Upper lobe of left lung (tissue), 6 donors: ENCODE measurements around the gene OR6J1. TPM values are rescaled to one million over a fixed set of nuclear protein-coding genes. Genes with fewer than 3 reads are reported as not detected.
"Not testable (repeated sequence)": the region's sequence is repeated elsewhere in the genome, so short reads cannot be mapped to it uniquely, and the experiment has no call there.

Experiments
- ATAC-seq, 2 donors: fragments of 200-7000 bp; cut with Tn5 transposase; one replicate each; pipeline ENCODE4 v1.9.1; 2022; ENCODE audit warnings: mild to moderate bottlenecking in 2 of 2, moderate library complexity in 2 of 2; ENCODE audit not compliant: low FRiP score in 2 of 2
- DNase-seq, 2 donors: peaks; one replicate each; pipeline ENCODE4 v3.0.0-alpha.2; 2019 to 2020
- H3K27ac ChIP-seq, 4 donors: fragments of 200-600 bp; sonication (generic); one replicate each; pipeline ENCODE4 v1.5.1; 2016 to 2019
- H3K27me3 ChIP-seq, 4 donors: fragments of 200-600 bp; sonication (generic); one replicate each; pipeline ENCODE4 v1.5.1; 2017 to 2019
- H3K36me3 ChIP-seq, 4 donors: fragments of 200-600 bp; sonication (generic); one replicate each; pipeline ENCODE4 v1.5.1; 2016 to 2019
- H3K4me1 ChIP-seq, 4 donors: fragments of 200-600 bp; sonication (generic); one replicate each; pipeline ENCODE4 v1.5.1; 2018 to 2019
- H3K4me3 ChIP-seq, 4 donors: fragments of 200-600 bp; sonication (generic); one replicate each; pipeline ENCODE4 v1.5.1; 2017 to 2019; ENCODE audit warnings: mild to moderate bottlenecking in 2 of 4, moderate library complexity in 1 of 4
- H3K9me3 ChIP-seq, 4 donors: fragments of 200-600 bp; sonication (generic); one replicate each; pipeline ENCODE4 v1.5.1; 2018 to 2019
- EP300 ChIP-seq, 4 donors: sonication (generic); formaldehyde crosslinking; IDR thresholded peaks; one replicate each; pipeline ENCODE4 v1.5.1; 2017; ENCODE audit warnings: antibody characterized with exemption in 4 of 4, control low read depth in 2 of 4
- POLR2A ChIP-seq, 4 donors: fragments of 450-650 bp; IDR thresholded peaks; one replicate each; pipeline ENCODE4 v1.5.1; 2016 to 2017; ENCODE audit warnings: antibody characterized with exemption in 4 of 4, mild to moderate bottlenecking in 2 of 4
- POLR2AphosphoS5 ChIP-seq, 2 donors: sonication (generic); formaldehyde crosslinking; IDR thresholded peaks; one replicate each; pipeline ENCODE4 v1.5.1; 2017; ENCODE audit warnings: antibody characterized with exemption in 2 of 2
- WGBS, 2 donors: methylation state at CpG; one replicate each; pipeline ENCODE4 v1.1.5; 2017 to 2018; 5-methylcytosine and 5-hydroxymethylcytosine counted together
- total RNA-seq, 6 donors: library from RNA; depleted of rRNA in 4 of 6; stranded (reverse); fragments of >200 nt in 4 of 6; gene quantifications; one replicate each; pipeline versions ENCODE4 v1.1.0 to v1.2.1, GENCODE V29; 2016 to 2021
- TF ChIP-seq, protein P1 (sequence below), 6 experiments: fragments of 450-650 bp in 4 of 6; fragments of 200-600 bp in 2 of 6; sonication (generic) in 2 of 6; IDR thresholded peaks; one replicate each; pipeline ENCODE4 v1.5.1; 2016 to 2019; ENCODE audit warnings: antibody characterized with exemption in 6 of 6
- donor health status: DM: no; HTN: no; CAD: no; lungs with moderate emphysema.
- donor health status: DM: no; HTN: yes; CAD: no; lungs with severe emphysema.

The OR6J1 gene
- total RNA-seq, 6 donors from 2014 or later: 0.30 TPM; not detected in 5

DNA sequence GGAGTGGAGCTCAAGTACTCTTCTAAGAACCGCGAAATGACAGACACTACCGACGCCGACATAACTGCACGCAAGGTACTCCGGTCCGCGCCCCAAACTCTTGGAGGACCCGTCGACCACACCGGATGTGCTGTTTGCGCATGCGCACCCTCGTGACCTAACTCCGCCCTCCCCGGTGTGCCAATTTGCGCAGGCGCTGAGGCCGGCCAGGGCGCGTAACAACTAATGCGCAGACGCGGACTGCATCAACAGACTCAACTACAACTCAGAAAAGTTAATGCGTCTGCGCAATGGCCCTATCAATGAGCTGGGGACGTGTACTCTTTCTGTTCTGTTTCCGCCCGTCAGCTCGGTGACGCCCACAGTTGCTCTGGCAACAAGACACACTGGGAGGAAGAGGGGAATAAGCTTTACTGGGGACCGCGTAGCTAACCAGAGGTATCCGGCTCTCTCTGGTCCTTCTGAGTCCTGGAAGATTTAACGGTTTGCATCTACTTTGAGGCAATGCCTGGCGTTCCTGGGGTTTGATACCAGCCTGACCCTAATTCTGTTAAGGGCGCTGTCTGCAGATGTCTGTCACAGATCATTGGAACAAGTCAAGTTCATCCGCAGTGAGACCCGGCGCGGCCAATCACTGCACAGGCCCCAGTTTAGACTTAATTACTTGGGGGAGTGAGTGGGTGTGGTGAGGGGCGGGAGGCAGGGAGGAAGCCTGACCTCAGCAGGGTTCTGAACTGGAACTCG lies 54.9 kb downstream of the OR6J1 start, which contains the start of gene DAD1:
Gene DAD1, minus strand, starts transcription at position 129 of the 744 bp plus-strand sequence. Its CDS starts 67 bp downstream, at position 62.
- H3K27ac ChIP-seq: peak within 1 kb of the TSS; percentile 87 to 95 (median 92)
- WGBS, 2 donors: 0% methylated on average over 11 to 44 of the region's 44 CpGs
- peak; percentile 98 to 99 for ATAC-seq

GRCh38 chr14:22588526-22589095 lies 55.5 kb downstream of the OR6J1 start:
- no peak for DNase-seq
- peaks cover 0 to 3% (median 0%) of the 10 kb centered on the region in 4 donors for H3K36me3 ChIP-seq
- TF ChIP-seq POLR2A (IDR thresholded peaks at IDR 0.05) (no peak), POLR2AphosphoS5 (IDR thresholded peaks at IDR 0.05) (no peak), EP300 (IDR thresholded peaks at IDR 0.05) (no peak)
- TF ChIP-seq, protein P1, sequence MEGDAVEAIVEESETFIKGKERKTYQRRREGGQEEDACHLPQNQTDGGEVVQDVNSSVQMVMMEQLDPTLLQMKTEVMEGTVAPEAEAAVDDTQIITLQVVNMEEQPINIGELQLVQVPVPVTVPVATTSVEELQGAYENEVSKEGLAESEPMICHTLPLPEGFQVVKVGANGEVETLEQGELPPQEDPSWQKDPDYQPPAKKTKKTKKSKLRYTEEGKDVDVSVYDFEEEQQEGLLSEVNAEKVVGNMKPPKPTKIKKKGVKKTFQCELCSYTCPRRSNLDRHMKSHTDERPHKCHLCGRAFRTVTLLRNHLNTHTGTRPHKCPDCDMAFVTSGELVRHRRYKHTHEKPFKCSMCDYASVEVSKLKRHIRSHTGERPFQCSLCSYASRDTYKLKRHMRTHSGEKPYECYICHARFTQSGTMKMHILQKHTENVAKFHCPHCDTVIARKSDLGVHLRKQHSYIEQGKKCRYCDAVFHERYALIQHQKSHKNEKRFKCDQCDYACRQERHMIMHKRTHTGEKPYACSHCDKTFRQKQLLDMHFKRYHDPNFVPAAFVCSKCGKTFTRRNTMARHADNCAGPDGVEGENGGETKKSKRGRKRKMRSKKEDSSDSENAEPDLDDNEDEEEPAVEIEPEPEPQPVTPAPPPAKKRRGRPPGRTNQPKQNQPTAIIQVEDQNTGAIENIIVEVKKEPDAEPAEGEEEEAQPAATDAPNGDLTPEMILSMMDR (IDR thresholded peaks at IDR 0.05): no peak
- H3K4me3 ChIP-seq: peak overlapping the region; percentile 65 to 85 (median 73)
- 2% methylated on average over 17 of the region's 17 CpGs for WGBS, 2 donors
- no peak for ATAC-seq
- peak overlapping the region; percentile 87 to 95 (median 92) for H3K27ac ChIP-seq
- H3K27me3 ChIP-seq: no peaks in the 10 kb centered on the region
- peaks cover 30 to 47% (median 39%) of the 10 kb centered on the region in 4 donors for H3K4me1 ChIP-seq
- H3K9me3 ChIP-seq: no peaks in the 10 kb centered on the region

More for the DNA sequence above, 54.9 kb downstream of the OR6J1 start, which contains the start of gene DAD1:
- Histone ChIP-seq H3K4me3 (peak within 1 kb of the TSS; percentile 65 to 85 (median 73)), H3K27me3 (no peaks in the 10 kb centered on the region), H3K36me3 (peaks cover 0 to 2% (median 0%) of the 10 kb centered on the region in 4 donors), H3K4me1 (peaks cover 25 to 43% (median 33%) of the 10 kb centered on the region in 4 donors), H3K9me3 (no peaks in the 10 kb centered on the region)
- TF ChIP-seq, protein P1 (IDR thresholded peaks at IDR 0.05): peak in 3 of 6 experiments; percentile 20 to 54 (median 40)
- TF ChIP-seq EP300 (IDR thresholded peaks at IDR 0.05) (no peak), POLR2AphosphoS5 (IDR thresholded peaks at IDR 0.05) (peak; percentile 95 to 96), POLR2A (IDR thresholded peaks at IDR 0.05) (peak in 3 of 4 donors; percentile 69 to 94 (median 88))
- DNase-seq: peak; percentile 99

DNA sequence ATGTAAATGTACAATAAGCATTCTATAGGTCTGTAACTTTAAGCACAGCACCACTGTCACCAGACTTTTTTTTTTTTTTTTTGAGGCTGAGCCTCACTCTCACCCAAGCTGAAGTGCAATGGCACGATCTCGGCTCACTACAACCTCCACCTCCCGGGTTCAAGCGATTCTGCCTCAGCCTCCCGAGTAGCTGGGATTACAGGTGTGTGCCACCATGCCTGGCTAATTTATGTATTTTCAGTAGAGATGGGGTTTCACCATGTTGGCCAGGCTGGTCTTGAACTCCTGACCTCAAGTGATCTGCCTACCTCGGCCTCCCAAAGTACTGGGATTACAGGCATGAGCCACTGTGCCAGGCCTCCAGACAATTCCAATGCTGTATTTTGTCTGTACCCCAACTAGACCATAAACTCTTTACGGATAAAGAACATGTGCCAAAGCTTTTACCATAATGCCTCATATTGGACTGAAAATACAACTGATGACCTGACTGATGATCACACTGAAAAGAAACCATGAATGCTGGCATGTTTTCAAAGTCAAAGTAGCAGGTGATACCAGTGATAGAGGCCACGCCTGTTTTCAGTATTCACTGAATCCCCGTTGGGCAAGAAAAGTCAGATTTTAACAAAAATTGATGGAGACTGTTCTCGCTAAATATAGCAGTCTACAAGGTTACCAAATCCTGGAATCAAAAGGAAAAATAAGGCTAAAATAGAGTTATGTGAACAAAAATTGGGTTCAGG lies 56.3 kb downstream of the OR6J1 start:
- DNase-seq, H3K36me3 ChIP-seq, H3K27me3 ChIP-seq, H3K9me3 ChIP-seq, ATAC-seq: not testable (repeated sequence)
- H3K27ac ChIP-seq: peak overlapping the region in 3 of 4 donors; percentile 87 to 95 (median 90)
- H3K4me1 ChIP-seq: peaks cover 30 to 51% (median 43%) of the 10 kb centered on the region in 4 donors
- peak overlapping the region in 3 of 4 donors; percentile 65 to 85 (median 65) for H3K4me3 ChIP-seq
- 80 to 81% methylated on average over 10 of the region's 10 CpGs for WGBS, 2 donors

GRCh38 chr14:22587247-22587646 lies 56.9 kb downstream of the OR6J1 start:
- Histone ChIP-seq H3K9me3 (no peaks in the 10 kb centered on the region), H3K27ac (no peak overlapping the region), H3K4me3 (no peak overlapping the region), H3K27me3 (no peaks in the 10 kb centered on the region), H3K36me3 (peaks cover 0 to 3% (median 0%) of the 10 kb centered on the region in 4 donors), H3K4me1 (peaks cover 30 to 51% (median 43%) of the 10 kb centered on the region in 4 donors)
- TF ChIP-seq, protein P1 (IDR thresholded peaks at IDR 0.05): no peak
- no peak for TF ChIP-seq EP300 (IDR thresholded peaks at IDR 0.05)
- TF ChIP-seq POLR2AphosphoS5 (IDR thresholded peaks at IDR 0.05): no peak
- no peak for TF ChIP-seq POLR2A (IDR thresholded peaks at IDR 0.05)
- WGBS, 2 donors: 93 to 95% methylated on average over 5 of the region's 5 CpGs
- no peak for ATAC-seq
- no peak for DNase-seq

DNA sequence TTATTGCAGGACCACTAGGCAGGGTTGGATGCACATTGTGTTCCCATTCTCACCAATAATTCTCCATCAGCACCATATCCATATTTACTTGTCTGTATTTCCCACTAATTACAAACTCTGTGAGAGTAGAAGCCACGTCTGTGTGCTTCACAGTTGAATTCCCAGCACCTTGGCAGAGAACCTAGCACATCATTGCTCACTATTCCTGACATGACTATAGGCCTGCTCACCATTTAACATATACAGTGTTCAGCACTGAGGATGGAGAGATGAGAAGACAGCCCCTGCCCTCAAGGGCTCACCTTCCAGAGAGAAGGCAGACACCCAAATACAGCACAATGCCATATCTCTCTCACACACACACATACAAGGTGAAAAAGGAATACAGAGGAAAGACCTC lies 60.2 kb downstream of the OR6J1 start:
- ATAC-seq: no peak
- 76 to 90% methylated on average over 1 of the region's 1 CpG for WGBS, 2 donors
- Histone ChIP-seq H3K27ac (no peak overlapping the region), H3K27me3 (no peaks in the 10 kb centered on the region), H3K9me3 (no peaks in the 10 kb centered on the region), H3K4me3 (no peak overlapping the region), H3K36me3 (peaks cover 0 to 3% (median 0%) of the 10 kb centered on the region in 4 donors), H3K4me1 (peaks cover 25 to 42% (median 39%) of the 10 kb centered on the region in 4 donors)
- DNase-seq: no peak
- no peak for TF ChIP-seq POLR2A (IDR thresholded peaks at IDR 0.05)
- TF ChIP-seq, protein P1 (IDR thresholded peaks at IDR 0.05): no peak
- TF ChIP-seq POLR2AphosphoS5 (IDR thresholded peaks at IDR 0.05): no peak
- no peak for TF ChIP-seq EP300 (IDR thresholded peaks at IDR 0.05)
